AG04450 (cell line): Measurements from ENCODE around the gene GIPC2. TPM values are rescaled to one million over a fixed set of nuclear protein-coding genes. Genes with fewer than 3 reads are reported as not detected.
"Not testable (repeated sequence)": the region's sequence is repeated elsewhere in the genome, so short reads cannot be mapped to it uniquely, and the experiment has no call there.

ENCODE experiments used
- CTCF ChIA-PET: fragments of 300-600, 350-600 bp; formaldehyde crosslinking; extraction: SDS; loops from one replicate; lab custom pipeline; 2022; ENCODE audit warnings: antibody characterized with exemption, inconsistent platforms; lab: Charles Lee
- POLR2A ChIA-PET: fragments of 350-600 bp; formaldehyde crosslinking; extraction: SDS; loops from one replicate; lab custom pipeline; 2021; ENCODE audit warnings: antibody characterized with exemption, inconsistent platforms; lab: Yijun Ruan, JAX
- DNase-seq: peaks from one replicate; pipeline ENCODE4 v3.0.0-alpha.2; 2011; ENCODE audit warnings: low read depth, low spot score
- H3K27ac ChIP-seq: one replicate; pipeline ENCODE4 v1.5.1; 2012; ENCODE audit warnings: low read depth, low read length, control low read depth
- H3K27me3 ChIP-seq: one replicate; pipeline ENCODE4 v1.6.0; 2012; ENCODE audit warnings: low read length; ENCODE audit not compliant: control insufficient read depth, insufficient read depth
- H3K4me3 ChIP-seq: 2 replicates; pipeline ENCODE4 v1.5.1; 2011; ENCODE audit warnings: mild to moderate bottlenecking, low read depth, low read length, control low read depth
- H3K9me3 ChIP-seq: 2 replicates; pipeline ENCODE4 v1.5.1; 2012; ENCODE audit warnings: low read length; ENCODE audit not compliant: control insufficient read depth, insufficient read depth
- CTCF ChIP-seq: IDR thresholded peaks from 2 replicates; pipeline ENCODE4 v1.5.1; 2011; ENCODE audit warnings: low read depth, low read length, control low read depth, inconsistent platforms
- polyA plus RNA-seq: library from polyadenylated mRNA; depleted of rRNA; stranded (reverse); fragments of >200 nt; gene quantifications from 2 replicates; pipeline ENCODE4 v1.2.3, GENCODE V29; 2011

Gene GIPC2
- polyA plus RNA-seq, 1 experiment: 0.09 TPM

DNA sequence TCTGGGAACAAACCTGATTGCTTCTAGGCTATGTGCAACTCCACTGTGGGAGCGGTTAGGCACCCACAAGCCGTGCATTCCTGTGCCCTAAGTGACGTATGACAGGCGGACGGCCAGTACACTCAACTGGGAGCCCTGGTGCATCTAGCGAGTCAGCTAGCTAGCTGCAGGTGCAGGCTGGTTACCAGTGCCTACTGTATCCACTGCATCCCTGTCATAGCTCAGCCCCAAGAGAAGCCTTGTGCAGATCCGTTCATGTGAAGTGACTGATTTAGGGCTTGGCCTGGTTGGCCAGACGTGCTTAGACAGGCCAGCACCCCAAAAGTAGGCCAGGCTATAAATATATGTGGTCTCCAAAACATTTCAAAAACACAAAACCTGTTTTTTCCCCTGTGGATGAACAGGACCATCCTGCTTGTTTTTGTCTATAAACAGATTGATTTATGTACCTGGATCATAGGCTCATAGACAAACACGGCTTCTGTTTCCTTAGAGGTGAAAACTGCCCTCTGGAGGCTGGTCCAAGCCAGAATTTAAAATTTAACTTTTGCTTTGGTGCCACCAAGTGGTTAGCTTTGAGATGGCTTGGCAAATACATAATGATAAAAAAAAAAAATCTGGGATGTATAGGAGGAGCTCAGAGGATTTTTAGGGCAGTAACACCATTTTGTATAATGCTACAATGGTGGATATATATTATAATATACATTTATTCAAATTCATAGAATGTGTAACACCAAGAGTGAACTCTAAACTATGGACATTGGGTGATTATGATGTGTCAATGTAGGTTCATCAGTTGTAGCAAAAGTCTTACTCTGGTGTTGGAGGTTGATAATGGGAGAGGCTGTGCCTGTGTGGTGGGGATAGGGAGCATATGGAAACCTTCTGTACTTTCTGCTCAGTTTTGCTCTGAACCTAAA is 68.5 kb downstream of the GIPC2 start:
- H3K27ac ChIP-seq: no peak overlapping the region
- H3K9me3 ChIP-seq: no peaks in the 10 kb centered on the region
- ChIA-PET POLR2A (interaction anchor here (0.6 to 3.2 kb wide), 3 partner anchors 109 to 333 kb away, joined by 3 to 15 read pairs (median 7); partner anchors contain the start of genes DNAJB4 and FUBP1), CTCF (interaction anchor here (0.5 to 2.8 kb wide), 66 partner anchors 9 to 1080 kb away, joined by 3 to 64 read pairs (median 4); partner anchors contain the start of genes DNAJB4, FUBP1, IFI44L and MIGA1)
- H3K4me3 ChIP-seq: no peak overlapping the region
- peak; percentile 53 for DNase-seq
- H3K27me3 ChIP-seq: no peaks in the 10 kb centered on the region
- peak; percentile 87 for TF ChIP-seq CTCF

GRCh38 chr1:78120485-78120884 is 74.7 kb downstream of the GIPC2 start:
- CTCF ChIA-PET, H3K27ac ChIP-seq, H3K9me3 ChIP-seq, H3K27me3 ChIP-seq, H3K4me3 ChIP-seq, DNase-seq: not testable (repeated sequence)
- POLR2A ChIA-PET: interaction anchor here (0.6 kb wide), 1 partner anchor 118 kb away, joined by 3 read pairs; no protein-coding TSS in a partner anchor

DNA sequence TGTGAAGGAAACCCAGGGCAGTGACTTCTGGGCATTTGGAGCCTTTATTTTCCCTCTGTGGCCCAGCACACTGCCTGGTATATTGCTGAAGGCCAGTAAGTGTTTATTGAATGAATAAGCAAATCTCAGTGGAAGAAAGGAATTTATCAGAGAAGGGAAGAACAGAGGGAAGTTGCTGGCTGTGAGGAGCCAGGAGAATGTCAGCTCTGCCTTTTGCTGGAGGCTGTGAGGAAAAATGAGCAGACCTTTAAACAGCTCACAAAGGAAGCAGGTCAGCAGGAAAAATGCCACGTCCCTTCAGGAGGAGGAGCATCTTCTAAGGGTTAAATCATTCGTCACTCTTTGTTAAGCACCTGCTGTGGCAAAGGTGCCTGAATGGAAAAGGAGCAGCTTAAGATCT is 75.9 kb downstream of the GIPC2 start:
- no peak for TF ChIP-seq CTCF
- POLR2A ChIA-PET: no interaction called here
- CTCF ChIA-PET: no interaction called here

GRCh38 chr1:78122389-78122788 is 76.6 kb downstream of the GIPC2 start:
- Histone ChIP-seq H3K27me3 (no peaks in the 10 kb centered on the region), H3K9me3 (no peaks in the 10 kb centered on the region; the same call in 1 of the 2 replicates), H3K4me3 (no peak overlapping the region), H3K27ac (no peak overlapping the region)
- ChIA-PET CTCF (interaction anchor here (1.1 kb wide), 1 partner anchor 8 kb away, joined by 6 read pairs; no protein-coding TSS in a partner anchor), POLR2A (no interaction called here)
- TF ChIP-seq CTCF: no peak
- DNase-seq: no peak

More for the DNA sequence above, 75.9 kb downstream of the GIPC2 start:
- Histone ChIP-seq H3K27me3 (no peaks in the 10 kb centered on the region), H3K4me3 (no peak overlapping the region), H3K27ac (no peak overlapping the region), H3K9me3 (no peaks in the 10 kb centered on the region; the same call in 1 of the 2 replicates)
- no peak for DNase-seq

DNA sequence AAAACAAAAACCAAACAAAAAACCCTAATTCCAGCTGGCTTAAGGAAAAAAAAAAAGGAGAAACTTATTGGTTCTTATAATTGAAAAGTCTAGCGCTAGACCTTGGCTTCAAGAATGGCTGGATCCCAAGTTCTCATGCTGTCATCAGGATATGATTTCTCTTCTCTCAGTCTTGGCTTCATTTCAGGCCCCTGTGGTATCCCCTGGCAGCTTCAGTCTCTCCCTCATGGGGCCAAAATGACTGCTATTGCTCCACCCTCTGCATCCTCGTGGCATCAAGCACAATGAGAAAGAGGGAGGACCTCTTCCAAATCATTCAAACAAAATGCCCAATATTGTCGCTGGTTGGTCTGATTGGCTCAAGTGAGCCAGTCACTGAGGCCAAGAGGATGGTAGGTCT is 80.7 kb downstream of the GIPC2 start:
- no peak for DNase-seq
- CTCF ChIA-PET: interaction anchor here (0.5 to 1.6 kb wide), 3 partner anchors 480 to 813 kb away, joined by 4 to 9 read pairs (median 8); no protein-coding TSS in a partner anchor
- H3K27me3 ChIP-seq: no peaks in the 10 kb centered on the region
- H3K27ac ChIP-seq: no peak overlapping the region
- H3K4me3 ChIP-seq: no peak overlapping the region
- H3K9me3 ChIP-seq: no peaks in the 10 kb centered on the region
- POLR2A ChIA-PET: no interaction called here
- no peak for TF ChIP-seq CTCF
